ENCODE results near the gene LRCOL1.

The LRCOL1 gene

GRCh38 chr12:132619071-132619385, 8.6 kb upstream of the LRCOL1 start:
- no peak for DNase-seq (ENCODE audit: low read depth)

GRCh38 chr12:132618683-132619043, 8.3 kb upstream of the LRCOL1 start, which contains the start of gene P2RX2:
P2RX2 (plus strand) TSS chr12:132618776; CDS start chr12:132618817, 41 bp downstream.
- no peak for DNase-seq (ENCODE audit: low read depth)

- DNase-seq (ENCODE audit: low read depth) = no peak
Observed at GRCh38 chr12:132617822-132618682, 7.7 kb upstream of the LRCOL1 start.

- no peak for DNase-seq (ENCODE audit: low read depth)
Observed at GRCh38 chr12:132617135-132617701, 6.8 kb upstream of the LRCOL1 start.

- DNase-seq (ENCODE audit: low read depth) = no peak
Observed at GRCh38 chr12:132615579-132616038, 5.2 kb upstream of the LRCOL1 start.

GRCh38 chr12:132614861-132615578, 4.6 kb upstream of the LRCOL1 start:
- peak; percentile 81 for DNase-seq (ENCODE audit: low read depth)

GRCh38 chr12:132614029-132614428, 3.6 kb upstream of the LRCOL1 start:
- no peak for DNase-seq (ENCODE audit: low read depth)

- no peak for DNase-seq (ENCODE audit: low read depth)
Observed at GRCh38 chr12:132611620-132612019, 1.2 kb upstream of the LRCOL1 start.

GRCh38 chr12:132610866-132611602, 652 bp upstream of the LRCOL1 start:
- no peak for DNase-seq (ENCODE audit: low read depth)

- no peak for DNase-seq (ENCODE audit: low read depth)
Observed at GRCh38 chr12:132608231-132609171, 1.9 kb downstream of the LRCOL1 start.

GRCh38 chr12:132606927-132607326, 3.5 kb downstream of the LRCOL1 start:
- DNase-seq (ENCODE audit: low read depth) = no peak

GRCh38 chr12:132606466-132606865, 3.9 kb downstream of the LRCOL1 start:
- DNase-seq (ENCODE audit: low read depth) = no peak

GRCh38 chr12:132605892-132606291, 4.5 kb downstream of the LRCOL1 start:
- DNase-seq (ENCODE audit: low read depth) = no peak

GRCh38 chr12:132604668-132605441, 5.5 kb downstream of the LRCOL1 start:
- no peak for DNase-seq (ENCODE audit: low read depth)

GRCh38 chr12:132604151-132604618, 6.2 kb downstream of the LRCOL1 start:
- no peak for DNase-seq (ENCODE audit: low read depth)

- DNase-seq (ENCODE audit: low read depth) = no peak
Observed at GRCh38 chr12:132603240-132604150, 6.9 kb downstream of the LRCOL1 start.

- DNase-seq (ENCODE audit: low read depth) = no peak
Observed at GRCh38 chr12:132602572-132603239, 7.7 kb downstream of the LRCOL1 start.

GRCh38 chr12:132601171-132601883, 9.1 kb downstream of the LRCOL1 start:
- no peak for DNase-seq (ENCODE audit: low read depth)

Data from activated T-cell treated with anti-CD3 and anti-CD28 coated beads for 1 hour (primary cell).